Upper lobe of left lung (tissue), 6 donors: ENCODE results near the gene MCFD2. TPM values are rescaled to one million over a fixed set of nuclear protein-coding genes. Genes with fewer than 3 reads are reported as not detected.

ENCODE experiments used
- ATAC-seq, 2 donors: fragments of 200-7000 bp; cut with Tn5 transposase; one replicate each; pipeline ENCODE4 v1.9.1; 2022; ENCODE audit warnings: mild to moderate bottlenecking in 2 of 2, moderate library complexity in 2 of 2; ENCODE audit not compliant: low FRiP score in 2 of 2
- DNase-seq, 2 donors: peaks; one replicate each; pipeline ENCODE4 v3.0.0-alpha.2; 2019 to 2020
- H3K27ac ChIP-seq, 4 donors: fragments of 200-600 bp; sonication (generic); one replicate each; pipeline ENCODE4 v1.5.1; 2016 to 2019
- H3K27me3 ChIP-seq, 4 donors: fragments of 200-600 bp; sonication (generic); one replicate each; pipeline ENCODE4 v1.5.1; 2017 to 2019
- H3K36me3 ChIP-seq, 4 donors: fragments of 200-600 bp; sonication (generic); one replicate each; pipeline ENCODE4 v1.5.1; 2016 to 2019
- H3K4me1 ChIP-seq, 4 donors: fragments of 200-600 bp; sonication (generic); one replicate each; pipeline ENCODE4 v1.5.1; 2018 to 2019
- H3K4me3 ChIP-seq, 4 donors: fragments of 200-600 bp; sonication (generic); one replicate each; pipeline ENCODE4 v1.5.1; 2017 to 2019; ENCODE audit warnings: mild to moderate bottlenecking in 2 of 4, moderate library complexity in 1 of 4
- H3K9me3 ChIP-seq, 4 donors: fragments of 200-600 bp; sonication (generic); one replicate each; pipeline ENCODE4 v1.5.1; 2018 to 2019
- EP300 ChIP-seq, 4 donors: sonication (generic); formaldehyde crosslinking; IDR thresholded peaks; one replicate each; pipeline ENCODE4 v1.5.1; 2017; ENCODE audit warnings: antibody characterized with exemption in 4 of 4, control low read depth in 2 of 4
- POLR2A ChIP-seq, 4 donors: fragments of 450-650 bp; IDR thresholded peaks; one replicate each; pipeline ENCODE4 v1.5.1; 2016 to 2017; ENCODE audit warnings: antibody characterized with exemption in 4 of 4, mild to moderate bottlenecking in 2 of 4
- POLR2AphosphoS5 ChIP-seq, 2 donors: sonication (generic); formaldehyde crosslinking; IDR thresholded peaks; one replicate each; pipeline ENCODE4 v1.5.1; 2017; ENCODE audit warnings: antibody characterized with exemption in 2 of 2
- WGBS, 2 donors: methylation state at CpG; one replicate each; pipeline ENCODE4 v1.1.5; 2017 to 2018; 5-methylcytosine and 5-hydroxymethylcytosine counted together
- total RNA-seq, 6 donors: library from RNA; depleted of rRNA in 4 of 6; stranded (reverse); fragments of >200 nt in 4 of 6; gene quantifications; one replicate each; pipeline versions ENCODE4 v1.1.0 to v1.2.1, GENCODE V29; 2016 to 2021
- TF ChIP-seq, protein P1 (sequence below), 6 experiments: fragments of 450-650 bp in 4 of 6; fragments of 200-600 bp in 2 of 6; sonication (generic) in 2 of 6; IDR thresholded peaks; one replicate each; pipeline ENCODE4 v1.5.1; 2016 to 2019; ENCODE audit warnings: antibody characterized with exemption in 6 of 6
- donor health status: DM: no; HTN: no; CAD: no; lungs with moderate emphysema.
- donor health status: DM: no; HTN: yes; CAD: no; lungs with severe emphysema.

The MCFD2 gene
- total RNA-seq, 6 donors from 2014 or later, result 16.8 to 102 (median 77.5) TPM

DNA sequence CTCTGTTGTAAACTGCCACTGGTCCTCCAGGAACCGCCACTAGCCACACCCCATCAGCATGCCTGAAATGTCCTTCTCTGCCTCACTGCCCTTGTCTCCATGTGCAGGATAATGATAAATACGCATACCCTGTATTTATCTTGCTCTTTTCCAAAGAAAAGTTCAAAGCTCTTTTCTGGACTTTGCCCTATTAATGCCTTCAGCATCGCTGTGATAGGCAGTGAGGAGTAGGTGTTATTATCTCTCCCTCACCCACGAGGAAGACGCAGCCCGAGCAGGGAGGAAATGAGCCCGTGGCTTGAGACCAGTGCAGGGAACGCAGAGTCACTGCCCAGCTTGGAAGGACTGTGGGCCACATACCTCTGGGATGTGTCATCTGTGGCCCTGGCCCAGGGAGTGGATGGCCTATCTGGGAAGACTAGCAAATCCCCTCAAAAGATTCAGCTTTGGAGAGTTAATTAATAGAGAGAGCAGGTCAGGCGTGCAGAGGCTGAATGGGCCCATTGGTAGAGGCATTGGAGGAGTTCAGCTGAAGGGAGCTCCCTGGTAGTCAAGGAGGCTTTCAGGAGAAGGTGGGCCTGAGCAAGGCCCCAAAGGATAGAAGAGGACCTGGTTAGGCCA is 39.5 kb upstream of the MCFD2 start:
- WGBS, 2 donors, result 51 to 52% methylated on average over 9 of the region's 9 CpGs

DNA sequence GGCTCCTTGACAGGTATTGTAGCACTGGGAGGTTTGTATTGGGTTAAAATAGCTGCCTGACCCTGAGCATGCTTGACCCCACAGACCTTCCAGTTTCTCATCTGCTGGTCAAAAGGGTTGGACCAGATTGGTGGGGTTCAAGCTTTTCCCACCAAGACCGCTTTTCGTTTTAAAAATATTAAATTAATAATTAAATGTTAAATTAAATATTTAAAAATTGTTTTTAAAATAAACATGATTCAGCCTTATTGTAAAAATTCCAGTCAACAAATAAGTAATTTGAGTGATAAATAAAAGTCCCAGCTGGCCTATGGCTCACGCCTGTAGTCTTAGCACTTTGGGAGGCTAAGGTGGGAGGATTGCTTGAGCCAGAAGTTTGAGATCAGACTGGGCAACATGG is 36.6 kb upstream of the MCFD2 start:
- H3K4me1 ChIP-seq, result peaks cover 3 to 16% (median 8%) of the 10 kb centered on the region in 4 donors
- whole genome bisulfite sequencing, 2 donors, result 92 to 94% methylated on average over 3 of the region's 3 CpGs
- ATAC-seq (no peak), DNase-seq (no peak)
- TF ChIP-seq POLR2AphosphoS5 (IDR thresholded peaks at IDR 0.05) (no peak), POLR2A (IDR thresholded peaks at IDR 0.05) (no peak), EP300 (IDR thresholded peaks at IDR 0.05) (no peak)
- TF ChIP-seq, protein P1, sequence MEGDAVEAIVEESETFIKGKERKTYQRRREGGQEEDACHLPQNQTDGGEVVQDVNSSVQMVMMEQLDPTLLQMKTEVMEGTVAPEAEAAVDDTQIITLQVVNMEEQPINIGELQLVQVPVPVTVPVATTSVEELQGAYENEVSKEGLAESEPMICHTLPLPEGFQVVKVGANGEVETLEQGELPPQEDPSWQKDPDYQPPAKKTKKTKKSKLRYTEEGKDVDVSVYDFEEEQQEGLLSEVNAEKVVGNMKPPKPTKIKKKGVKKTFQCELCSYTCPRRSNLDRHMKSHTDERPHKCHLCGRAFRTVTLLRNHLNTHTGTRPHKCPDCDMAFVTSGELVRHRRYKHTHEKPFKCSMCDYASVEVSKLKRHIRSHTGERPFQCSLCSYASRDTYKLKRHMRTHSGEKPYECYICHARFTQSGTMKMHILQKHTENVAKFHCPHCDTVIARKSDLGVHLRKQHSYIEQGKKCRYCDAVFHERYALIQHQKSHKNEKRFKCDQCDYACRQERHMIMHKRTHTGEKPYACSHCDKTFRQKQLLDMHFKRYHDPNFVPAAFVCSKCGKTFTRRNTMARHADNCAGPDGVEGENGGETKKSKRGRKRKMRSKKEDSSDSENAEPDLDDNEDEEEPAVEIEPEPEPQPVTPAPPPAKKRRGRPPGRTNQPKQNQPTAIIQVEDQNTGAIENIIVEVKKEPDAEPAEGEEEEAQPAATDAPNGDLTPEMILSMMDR (IDR thresholded peaks at IDR 0.05), result no peak
- no peaks in the 10 kb centered on the region for H3K9me3 ChIP-seq
- no peak overlapping the region for H3K27ac ChIP-seq
- no peak overlapping the region for H3K4me3 ChIP-seq
- H3K27me3 ChIP-seq, result no peaks in the 10 kb centered on the region
- H3K36me3 ChIP-seq, result peaks cover 7 to 43% (median 27%) of the 10 kb centered on the region in 4 donors

More for the DNA sequence above, 39.5 kb upstream of the MCFD2 start:
- Histone ChIP-seq H3K27me3 (no peaks in the 10 kb centered on the region), H3K4me1 (peaks cover 0 to 16% (median 8%) of the 10 kb centered on the region in 4 donors), H3K27ac (peak overlapping the region; percentile 56 to 72 (median 62)), H3K9me3 (no peaks in the 10 kb centered on the region), H3K36me3 (peaks cover 14 to 70% (median 45%) of the 10 kb centered on the region in 4 donors), H3K4me3 (no peak overlapping the region)
- peak; percentile 65 to 86 for ATAC-seq
- DNase-seq, result no peak
- TF ChIP-seq POLR2AphosphoS5 (IDR thresholded peaks at IDR 0.05), result peak; percentile 8 to 35
- TF ChIP-seq EP300 (IDR thresholded peaks at IDR 0.05), result no peak

DNA sequence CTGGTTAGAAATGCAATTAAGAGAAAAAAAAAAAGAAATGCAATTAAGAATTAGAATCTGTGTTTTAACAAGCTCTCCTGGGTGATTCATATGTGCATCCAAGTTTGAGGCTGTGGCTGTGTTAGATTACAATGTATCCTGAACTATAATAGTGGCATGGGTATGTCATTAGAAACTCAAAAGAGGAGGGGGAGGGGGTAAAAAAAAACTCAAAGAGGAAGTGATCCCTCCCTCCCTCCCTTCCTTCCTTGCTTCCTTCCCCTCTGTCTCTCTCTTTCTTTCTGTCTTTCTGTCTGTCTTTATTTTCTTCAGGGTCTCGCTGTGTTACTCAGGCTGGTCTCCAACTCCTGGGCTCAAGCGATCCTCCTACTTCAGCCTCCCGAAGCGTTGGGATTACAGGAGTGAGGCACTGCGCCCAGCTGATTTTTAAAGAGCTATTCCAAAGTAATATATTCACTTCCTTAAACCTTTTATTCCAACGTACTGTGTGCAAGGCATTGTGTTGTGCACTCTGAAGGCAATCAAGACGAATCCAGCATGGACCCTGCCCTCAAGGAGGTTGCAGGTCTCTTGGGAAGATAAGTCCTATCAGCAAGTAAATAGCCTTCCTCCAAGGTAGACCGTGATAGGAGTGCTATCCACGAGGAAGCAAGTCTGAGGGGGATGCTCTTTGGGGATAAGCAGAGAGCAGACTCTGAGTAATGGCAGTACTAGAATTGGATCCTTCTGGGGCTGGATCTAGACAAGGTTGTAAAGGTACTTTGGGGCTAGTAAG is 35.9 kb upstream of the MCFD2 start:
- H3K4me3 ChIP-seq, result no peak overlapping the region
- peaks cover under 1 to 40% (median 23%) of the 10 kb centered on the region in 4 donors for H3K36me3 ChIP-seq
- peaks cover 3 to 16% (median 8%) of the 10 kb centered on the region in 4 donors for H3K4me1 ChIP-seq
- no peaks in the 10 kb centered on the region for H3K9me3 ChIP-seq
- H3K27ac ChIP-seq, result no peak overlapping the region
- TF ChIP-seq EP300 (IDR thresholded peaks at IDR 0.05) (no peak), POLR2AphosphoS5 (IDR thresholded peaks at IDR 0.05) (no peak)
- no peak for DNase-seq
- 79 to 81% methylated on average over 9 of the region's 9 CpGs for WGBS, 2 donors
- no peak for ATAC-seq
- H3K27me3 ChIP-seq, result no peaks in the 10 kb centered on the region

DNA sequence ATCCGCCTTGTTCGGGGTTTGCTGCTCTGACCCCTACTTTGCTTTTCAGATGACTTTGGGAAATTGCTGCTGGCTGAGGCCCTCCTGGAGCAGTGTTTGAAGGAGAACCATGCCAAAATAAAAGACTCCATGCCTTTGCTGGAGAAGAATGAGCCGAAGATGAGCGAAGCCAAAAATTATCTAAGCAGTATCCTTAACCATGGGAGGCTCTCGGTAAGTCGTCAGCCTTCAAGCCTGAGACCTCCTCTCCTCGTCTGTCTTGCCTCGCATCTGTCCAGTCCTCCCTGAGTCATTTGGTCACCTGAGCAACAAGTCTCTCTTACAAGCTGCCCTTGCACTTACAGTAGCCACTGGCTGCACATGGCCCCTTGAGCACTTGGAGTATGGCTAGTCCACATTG is 34.7 kb upstream of the MCFD2 start:
- no peaks in the 10 kb centered on the region for H3K9me3 ChIP-seq
- peak overlapping the region in 1 of 4 donors; percentile 15 for H3K27ac ChIP-seq
- TF ChIP-seq, protein P1 (IDR thresholded peaks at IDR 0.05), result no peak
- TF ChIP-seq POLR2AphosphoS5 (IDR thresholded peaks at IDR 0.05), result no peak
- no peak for TF ChIP-seq POLR2A (IDR thresholded peaks at IDR 0.05)
- TF ChIP-seq EP300 (IDR thresholded peaks at IDR 0.05), result no peak
- no peak overlapping the region for H3K4me3 ChIP-seq
- 79 to 87% methylated on average over 8 of the region's 8 CpGs for WGBS, 2 donors
- H3K4me1 ChIP-seq, result peaks cover 3 to 10% (median 6%) of the 10 kb centered on the region in 4 donors
- H3K27me3 ChIP-seq, result no peaks in the 10 kb centered on the region
- peaks cover 0 to 34% (median 17%) of the 10 kb centered on the region in 4 donors for H3K36me3 ChIP-seq
- DNase-seq (no peak), ATAC-seq (peak in 1 of 2 donors; percentile 71)

DNA sequence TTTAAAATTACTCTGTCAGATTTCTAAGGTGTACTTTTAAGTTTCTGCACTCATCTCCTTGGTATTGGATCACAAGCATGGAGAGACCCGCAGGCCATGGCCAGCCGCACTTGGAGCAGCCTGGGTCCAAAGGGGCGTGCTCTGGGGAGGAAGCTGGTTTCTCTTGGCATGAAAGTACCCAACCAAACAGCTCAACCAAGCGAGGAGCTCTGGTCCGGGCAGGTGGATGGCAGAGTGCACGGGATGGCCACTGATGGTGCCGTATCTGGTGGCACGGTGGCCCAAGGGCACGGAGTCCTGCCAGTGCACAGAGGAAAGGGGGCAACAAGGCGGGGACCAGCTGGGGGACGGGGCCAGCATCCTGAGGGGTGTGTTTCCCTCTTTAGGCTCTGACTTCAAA is 32.2 kb upstream of the MCFD2 start:
- no peak for TF ChIP-seq EP300 (IDR thresholded peaks at IDR 0.05)
- no peak for TF ChIP-seq POLR2A (IDR thresholded peaks at IDR 0.05)
- TF ChIP-seq POLR2AphosphoS5 (IDR thresholded peaks at IDR 0.05), result no peak
- TF ChIP-seq, protein P1 (IDR thresholded peaks at IDR 0.05), result no peak
- peak in 1 of 2 donors; percentile 42 for DNase-seq
- H3K27me3 ChIP-seq, result no peaks in the 10 kb centered on the region
- ATAC-seq, result no peak
- H3K27ac ChIP-seq, result no peak overlapping the region
- H3K4me3 ChIP-seq, result no peak overlapping the region
- H3K4me1 ChIP-seq, result peaks cover under 1 to 17% (median 12%) of the 10 kb centered on the region in 4 donors
- H3K9me3 ChIP-seq, result no peaks in the 10 kb centered on the region
- 83 to 87% methylated on average over 11 of the region's 11 CpGs for WGBS, 2 donors
- peaks cover 0 to 29% (median 12%) of the 10 kb centered on the region in 4 donors for H3K36me3 ChIP-seq
